ENCODE results near the gene TNFSF4. TPM values are rescaled to one million over a fixed set of nuclear protein-coding genes. Genes with fewer than 3 reads are reported as not detected.
A peak's percentile ranks its signal among the peaks of the same experiment; 100 is the strongest.

TNFSF4 gene
- total and polyA plus RNA-seq, 2 of the 13 experiments (the other 11 are each of a cell fraction or from before 2014, with no cell fraction given), result 2.4 to 7.9 TPM

DNA sequence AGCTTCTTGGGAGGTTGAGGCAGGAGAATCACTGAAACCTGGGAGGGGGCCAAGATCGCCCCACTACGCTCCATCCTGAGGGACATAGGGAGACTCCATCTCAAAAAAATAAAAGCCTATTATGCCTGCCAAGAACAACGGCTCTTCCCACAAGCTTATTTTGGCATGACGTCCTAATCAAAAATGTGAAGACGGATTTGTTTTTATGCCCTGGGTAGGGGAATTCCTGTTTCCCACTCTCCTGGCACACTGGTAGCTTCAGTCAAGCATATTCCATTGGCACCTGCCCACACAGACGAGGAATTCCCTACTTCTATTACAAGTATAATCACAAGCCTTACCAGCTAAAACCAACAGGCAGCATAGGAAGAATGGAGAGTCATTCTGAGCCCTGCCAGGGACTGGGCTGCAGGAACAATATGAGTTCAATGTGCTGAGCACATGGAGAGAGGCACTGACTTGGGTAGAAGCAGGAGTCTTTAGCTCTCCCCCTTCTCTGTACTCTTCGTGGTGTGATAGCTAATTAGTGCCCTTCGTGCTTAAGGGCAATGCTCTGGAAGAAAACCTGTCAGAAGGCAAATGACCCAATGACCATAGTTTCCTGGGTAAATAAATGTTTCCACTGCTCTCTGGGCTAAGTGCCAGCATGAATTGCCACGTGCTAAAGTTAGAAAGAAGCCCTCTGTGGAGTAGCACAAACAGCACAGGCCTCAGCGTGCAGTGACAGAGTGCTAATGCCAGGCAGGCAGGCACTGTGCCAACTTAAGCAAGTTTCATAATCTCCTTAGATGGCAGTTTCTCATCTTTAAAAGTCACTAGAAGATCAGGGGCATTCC lies 16.8 kb downstream of the TNFSF4 start (continued):
- TF ChIP-seq UBTF (CRISPR knock-in tag; IDR thresholded peaks at IDR 0.05) (no peak), ZNF720 (CRISPR knock-in tag; IDR thresholded peaks at IDR 0.05) (no peak), AKAP8 (CRISPR knock-in tag; IDR thresholded peaks at IDR 0.05) (no peak), MBD4 (IDR thresholded peaks at IDR 0.05; ENCODE audit: borderline replicate concordance, low read length) (peak; percentile 46; the same call in 1 of the 2 replicates), ZSCAN29 (CRISPR knock-in tag; conservative IDR thresholded peaks at IDR 0.05) (no peak), NR3C1 (CRISPR knock-in tag; IDR thresholded peaks at IDR 0.05) (no peak), ZNF687 (CRISPR knock-in tag; IDR thresholded peaks at IDR 0.05) (peak; percentile 43; the same call in 1 of the 2 replicates), ZNF761 (CRISPR knock-in tag; conservative IDR thresholded peaks at IDR 0.05) (no peak), IRF2 (CRISPR knock-in tag; IDR thresholded peaks at IDR 0.05) (peak; percentile 55; the same call in 1 of the 2 replicates), ZNF343 (CRISPR knock-in tag; IDR thresholded peaks at IDR 0.05) (no peak), ZC3H13 (CRISPR knock-in tag; IDR thresholded peaks at IDR 0.05) (no peak), TOPORS (CRISPR knock-in tag; IDR thresholded peaks at IDR 0.05) (no peak), ZNF747 (CRISPR knock-in tag; IDR thresholded peaks at IDR 0.05; ENCODE audit: borderline replicate concordance) (0 out of 2 replicates have a peak, but pooled peaks have one; percentile 38), KLF6 (CRISPR knock-in tag; IDR thresholded peaks at IDR 0.05) (peak; percentile 66; the same call in 1 of the 2 replicates), SIN3B (IDR thresholded peaks at IDR 0.05; ENCODE audit: low read length) (no peak), PTBP1 (IDR thresholded peaks at IDR 0.05; ENCODE audit: low read depth, low read length, poor library complexity, severe bottlenecking) (no peak), YY1 (IDR thresholded peaks at IDR 0.05; ENCODE audit: insufficient read depth, insufficient replicate concordance, low read depth, low read length) (no peak), SALL2 (CRISPR knock-in tag; IDR thresholded peaks at IDR 0.05) (0 out of 2 replicates have a peak, but pooled peaks have one; percentile 46), SIN3A (IDR thresholded peaks at IDR 0.05; ENCODE audit: borderline replicate concordance, low read depth, low read length) (no peak), ZFP1 (CRISPR knock-in tag; IDR thresholded peaks at IDR 0.05) (no peak), ZNF768 (CRISPR knock-in tag; IDR thresholded peaks at IDR 0.05) (no peak), RBAK (CRISPR knock-in tag; IDR thresholded peaks at IDR 0.05) (no peak), NFKBIZ (CRISPR knock-in tag; IDR thresholded peaks at IDR 0.05) (no peak), ZNF780A (CRISPR knock-in tag; IDR thresholded peaks at IDR 0.05) (no peak)

All from HepG2 (cell line).